ENCODE data around the gene UPK1A.

DNA sequence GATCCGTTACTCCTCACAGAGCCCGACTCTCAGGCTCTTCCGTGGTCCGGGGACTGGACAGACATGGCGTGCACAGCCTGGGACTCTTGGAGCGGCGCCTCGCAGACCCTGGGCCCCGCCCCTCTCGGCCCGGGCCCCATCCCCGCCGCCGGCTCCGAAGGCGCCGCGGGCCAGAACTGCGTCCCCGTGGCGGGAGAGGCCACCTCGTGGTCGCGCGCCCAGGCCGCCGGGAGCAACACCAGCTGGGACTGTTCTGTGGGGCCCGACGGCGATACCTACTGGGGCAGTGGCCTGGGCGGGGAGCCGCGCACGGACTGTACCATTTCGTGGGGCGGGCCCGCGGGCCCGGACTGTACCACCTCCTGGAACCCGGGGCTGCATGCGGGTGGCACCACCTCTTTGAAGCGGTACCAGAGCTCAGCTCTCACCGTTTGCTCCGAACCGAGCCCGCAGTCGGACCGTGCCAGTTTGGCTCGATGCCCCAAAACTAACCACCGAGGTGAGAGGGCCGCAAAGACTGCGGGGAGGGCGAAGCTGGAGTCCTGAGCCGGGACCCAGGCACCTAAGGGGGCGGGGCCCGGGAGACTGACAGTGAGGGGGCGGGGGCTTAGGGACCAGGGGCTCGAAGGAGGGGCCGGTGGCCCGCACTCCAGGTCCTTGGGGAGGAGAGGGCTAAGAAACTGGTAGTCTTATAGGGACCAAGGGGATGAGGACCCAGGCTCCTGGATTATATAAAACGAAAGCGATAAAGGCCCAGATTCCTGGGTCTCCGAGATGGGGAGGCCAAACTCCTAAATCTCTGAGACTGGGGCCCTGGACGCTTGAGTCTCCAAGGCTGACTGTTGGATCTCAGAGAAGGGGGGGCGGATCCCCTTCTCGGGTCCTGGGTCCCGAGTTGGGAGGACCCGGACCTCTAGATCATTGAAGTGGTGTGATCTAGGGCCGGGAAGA lies 22.8 kb upstream of the UPK1A start:
- TF ChIP-seq FOXA1 (IDR thresholded peaks at IDR 0.05) (no peak), HDGF (IDR thresholded peaks at IDR 0.05; ENCODE audit: borderline replicate concordance) (no peak), TARDBP (IDR thresholded peaks at IDR 0.05) (no peak), BHLHE40 (IDR thresholded peaks at IDR 0.05; ENCODE audit: borderline replicate concordance) (peak; percentile 77; the same call in 1 of the 2 replicates), SP1 (IDR thresholded peaks at IDR 0.05) (no peak; the same call in 1 of the 2 replicates), NFRKB (IDR thresholded peaks at IDR 0.05) (no peak), ZNF384 (IDR thresholded peaks at IDR 0.05) (no peak)
